H1 (cell line): ENCODE data around the gene GAPDH. TPM values are rescaled to one million over a fixed set of nuclear protein-coding genes. Genes with fewer than 3 reads are reported as not detected.

ENCODE experiments used
- CTCF ChIA-PET: fragments of 300-600 bp; sonication (Branson Sonifier 250); formaldehyde crosslinking; loops from one replicate; lab custom pipeline; 2021; ENCODE audit not compliant: partially characterized antibody; lab: Charles Lee
- POLR2A ChIA-PET: fragments of 300-600 bp; sonication (Branson Sonifier 250); formaldehyde crosslinking; loops from one replicate; lab custom pipeline; 2021; ENCODE audit warnings: inconsistent platforms; ENCODE audit not compliant: partially characterized antibody; lab: Charles Lee
- DNase-seq, 2 experiments: peaks; one replicate each; pipeline versions ENCODE4 v3.0.0 to v3.0.0-alpha.2; 2010 to 2022; ENCODE audit warnings: low spot score in 2 of 2, low read depth in 1 of 2, mixed read lengths in 1 of 2
- FAIRE-seq: peaks from 2 replicates; lab custom pipeline; 2011; peaks lifted over from hg19 to GRCh38; lab: Jason Lieb, UNC
- H2AFZ ChIP-seq: 2 replicates; pipeline ENCODE4 v1.8.1; 2012; ENCODE audit warnings: low read length, inconsistent platforms
- H2AK5ac ChIP-seq: 2 replicates; pipeline ENCODE4 v1.6.1; 2013; ENCODE audit warnings: low read depth, low read length
- H2BK120ac ChIP-seq: replicated peaks from 2 replicates; pipeline ENCODE3; 2013; ENCODE audit warnings: low read depth, low read length, inconsistent platforms
- H2BK12ac ChIP-seq: 2 replicates; pipeline ENCODE4 v1.6.1; 2013; ENCODE audit warnings: low read depth, low read length
- H2BK15ac ChIP-seq: 2 replicates; pipeline ENCODE4 v1.6.1; 2013; ENCODE audit warnings: low read length
- H2BK20ac ChIP-seq: 2 replicates; pipeline ENCODE4 v1.6.1; 2013; ENCODE audit warnings: low read length
- H2BK5ac ChIP-seq: 2 replicates; pipeline ENCODE4 v1.6.1; 2013; ENCODE audit warnings: low read depth, low read length
- H3K14ac ChIP-seq: 2 replicates; pipeline ENCODE4 v1.6.1; 2013; ENCODE audit warnings: inconsistent platforms; ENCODE audit not compliant: insufficient read length
- H3K18ac ChIP-seq: 2 replicates; pipeline ENCODE4 v1.6.1; 2013; ENCODE audit warnings: low read length; ENCODE audit errors: extremely low read depth
- H3K23ac ChIP-seq: 2 replicates; pipeline ENCODE4 v1.6.1; 2013; ENCODE audit warnings: inconsistent platforms; ENCODE audit not compliant: insufficient read length
- H3K23me2 ChIP-seq: 2 replicates; pipeline ENCODE4 v1.6.1; 2013; ENCODE audit warnings: low read depth, low read length
- H3K27ac ChIP-seq: 2 replicates; pipeline ENCODE4 v1.6.1; 2011; ENCODE audit warnings: low read depth, low read length, inconsistent platforms
- H3K27me3 ChIP-seq, 4 experiments: replicated peaks in 1 of 4; 1 replicate in 1 of 4; 2 replicates in 3 of 4; pipeline versions ENCODE4 v1.6.1 to v1.8.1; 2011 to 2013; ENCODE audit warnings: low read length in 3 of 4, mild to moderate bottlenecking in 3 of 4, inconsistent platforms in 2 of 4, mixed read lengths in 2 of 4, moderate library complexity in 1 of 4; ENCODE audit not compliant: control insufficient read depth in 3 of 4, insufficient read depth in 3 of 4; ENCODE audit errors: extremely low read depth in 1 of 4
- H3K36me3 ChIP-seq, 4 experiments: 2 replicates each; pipeline versions ENCODE4 v1.6.1 to v1.8.1; 2011 to 2013; ENCODE audit warnings: mild to moderate bottlenecking in 4 of 4, low read length in 3 of 4, moderate library complexity in 2 of 4, control low read depth in 1 of 4, inconsistent platforms in 1 of 4; ENCODE audit not compliant: insufficient read depth in 4 of 4, control insufficient read depth in 2 of 4
- H3K4ac ChIP-seq: replicated peaks from 2 replicates; pipeline ENCODE3; 2013; ENCODE audit warnings: low read length, low read depth, mixed read lengths, inconsistent platforms; ENCODE audit not compliant: insufficient read length
- H3K4me1 ChIP-seq, 4 experiments: replicated peaks in 1 of 4; 1 replicate in 1 of 4; 2 replicates in 3 of 4; pipeline versions ENCODE4 v1.6.1 to v1.8.1; 2011 to 2013; ENCODE audit warnings: low read length in 3 of 4, inconsistent platforms in 2 of 4, mixed read lengths in 1 of 4; ENCODE audit not compliant: insufficient read depth in 4 of 4, control insufficient read depth in 3 of 4
- H3K4me2 ChIP-seq, 2 experiments: 2 replicates each; pipeline versions ENCODE4 v1.6.1 to v1.8.1; 2011 to 2013; ENCODE audit warnings: low read depth in 2 of 2, low read length in 2 of 2, control low read depth in 1 of 2, inconsistent platforms in 1 of 2, mild to moderate bottlenecking in 1 of 2; ENCODE audit not compliant: insufficient read depth in 1 of 2
- H3K4me3 ChIP-seq, 4 experiments: fragments of 200-600, 300-600 bp in 1 of 4; sonication (generic), shearing (Covaris generic), sonication (Bioruptor Twin) in 1 of 4; 2 replicates each; pipeline versions ENCODE4 v1.5.1 to v1.8.1; 2011 to 2016; ENCODE audit warnings: low read length in 4 of 4, low read depth in 3 of 4, control low read depth in 2 of 4, inconsistent platforms in 2 of 4, mild to moderate bottlenecking in 2 of 4, mixed read lengths in 1 of 4, moderate library complexity in 1 of 4; ENCODE audit not compliant: insufficient read depth in 2 of 4; ENCODE audit errors: extremely low read depth in 1 of 4
- H3K56ac ChIP-seq: replicated peaks from 2 replicates; pipeline ENCODE3; 2013; ENCODE audit warnings: low read depth, mild to moderate bottlenecking, mixed read lengths, low read length, inconsistent platforms; ENCODE audit not compliant: insufficient read length
- H3K79me1 ChIP-seq: 2 replicates; pipeline ENCODE4 v1.6.1; 2013; ENCODE audit warnings: low read depth, low read length, control low read depth
- H3K79me2 ChIP-seq, 2 experiments: 2 replicates each; pipeline versions ENCODE4 v1.6.1 to v1.8.1; 2012 to 2013; ENCODE audit warnings: low read length in 2 of 2, mild to moderate bottlenecking in 2 of 2, inconsistent platforms in 1 of 2; ENCODE audit not compliant: insufficient read depth in 2 of 2, control insufficient read depth in 1 of 2
- H3K9ac ChIP-seq, 4 experiments: replicated peaks in 1 of 4; 1 replicate in 1 of 4; 2 replicates in 3 of 4; pipeline versions ENCODE4 v1.6.1 to v1.8.1; 2011 to 2013; ENCODE audit warnings: low read depth in 3 of 4, low read length in 3 of 4, control low read depth in 2 of 4, mild to moderate bottlenecking in 2 of 4, moderate library complexity in 2 of 4, inconsistent platforms in 1 of 4; ENCODE audit errors: extremely low read depth in 1 of 4
- H3K9me3 ChIP-seq, 2 experiments: 2 replicates each; pipeline versions ENCODE4 v1.6.1 to v1.8.1; 2012 to 2013; ENCODE audit warnings: mild to moderate bottlenecking in 2 of 2, moderate library complexity in 2 of 2, control low read depth in 1 of 2, inconsistent platforms in 1 of 2, low read depth in 1 of 2, low read length in 1 of 2, mixed read lengths in 1 of 2; ENCODE audit not compliant: insufficient read depth in 2 of 2
- H4K20me1 ChIP-seq, 2 experiments: replicated peaks in 1 of 2; 2 replicates each; pipeline versions ENCODE3 to v1.8.1; 2011 to 2013; ENCODE audit warnings: inconsistent platforms in 2 of 2, low read length in 2 of 2, mild to moderate bottlenecking in 1 of 2; ENCODE audit not compliant: insufficient read depth in 2 of 2, control insufficient read depth in 1 of 2
- H4K5ac ChIP-seq: 2 replicates; pipeline ENCODE4 v1.6.1; 2013; ENCODE audit warnings: low read length, low read depth, mixed read lengths, inconsistent platforms; ENCODE audit not compliant: insufficient read length
- H4K8ac ChIP-seq: 2 replicates; pipeline ENCODE4 v1.8.0; 2013; ENCODE audit warnings: mild to moderate bottlenecking, moderate library complexity, low read length, inconsistent platforms; ENCODE audit not compliant: insufficient read depth; ENCODE audit errors: extremely low read depth
- H4K91ac ChIP-seq: replicated peaks from 2 replicates; pipeline ENCODE3; 2013; ENCODE audit warnings: low read length, mixed read lengths, inconsistent platforms; ENCODE audit not compliant: insufficient read length
- BCL11A ChIP-seq, 2 experiments: IDR thresholded peaks; one replicate each; pipeline ENCODE4 v1.6.1; 2011; ENCODE audit warnings: low read depth in 2 of 2, low read length in 2 of 2, mild to moderate bottlenecking in 2 of 2
- EZH2 ChIP-seq: fragments of 200-600 bp; sonication (generic); IDR thresholded peaks from 2 replicates; pipeline ENCODE4 v1.7.1; 2012; ENCODE audit warnings: low read depth, mild to moderate bottlenecking, moderate library complexity, low read length, inconsistent platforms; ENCODE audit not compliant: severe bottlenecking
- GABPA ChIP-seq: IDR thresholded peaks from 2 replicates; pipeline ENCODE4 v1.6.1; 2011; ENCODE audit warnings: mild to moderate bottlenecking, low read length, moderate library complexity, borderline replicate concordance; ENCODE audit not compliant: insufficient read depth
- POU5F1 ChIP-seq: IDR thresholded peaks from 2 replicates; pipeline ENCODE4 v1.6.1; 2011; ENCODE audit warnings: low read depth, mild to moderate bottlenecking, low read length, moderate library complexity
- RXRA ChIP-seq: IDR thresholded peaks from 2 replicates; pipeline ENCODE4 v1.6.1; 2011; ENCODE audit warnings: low read depth, mild to moderate bottlenecking, low read length, moderate library complexity; ENCODE audit not compliant: insufficient read depth
- SIX5 ChIP-seq: IDR thresholded peaks from 2 replicates; pipeline ENCODE4 v1.6.1; 2011; ENCODE audit warnings: mild to moderate bottlenecking, low read depth, low read length
- SRF ChIP-seq: IDR thresholded peaks from 2 replicates; pipeline ENCODE4 v1.6.1; 2011; ENCODE audit warnings: mild to moderate bottlenecking, low read depth, low read length, moderate library complexity
- TAF1 ChIP-seq: IDR thresholded peaks from 2 replicates; pipeline ENCODE4 v1.6.1; 2011; ENCODE audit warnings: mild to moderate bottlenecking, low read depth, low read length
- TAF7 ChIP-seq: optimal IDR thresholded peaks from 2 replicates; pipeline ENCODE3; 2011; ENCODE audit warnings: low read depth, mild to moderate bottlenecking, inconsistent platforms, low read length, moderate library complexity, borderline replicate concordance
- TBP ChIP-seq: IDR thresholded peaks from 2 replicates; pipeline ENCODE4 v1.6.1; 2011; ENCODE audit warnings: low read depth, low read length, improper control_type of control experiment
- TCF12 ChIP-seq: IDR thresholded peaks from 2 replicates; pipeline ENCODE4 v1.6.1; 2011; ENCODE audit warnings: low read depth, mild to moderate bottlenecking, low read length
- USF2 ChIP-seq: IDR thresholded peaks from 2 replicates; pipeline ENCODE4 v1.6.1; 2011; ENCODE audit warnings: low read length, improper control_type of control experiment
- WGBS, 2 experiments: shearing (Covaris generic) in 1 of 2; methylation state at CpG; one replicate each; pipeline versions ENCODE4 v1.1.6 to v1.1.7; 2013 to 2015; ENCODE audit warnings: low lambda C conversion rate in 2 of 2, mixed read lengths in 2 of 2, inconsistent platforms in 1 of 2, low coverage in 1 of 2, missing lambda C conversion rate in 1 of 2; ENCODE audit not compliant: insufficient replicate concordance in 2 of 2, insufficient coverage in 1 of 2, insufficient read length in 1 of 2; ENCODE audit errors: extremely low coverage in 1 of 2, missing lambda C conversion rate in 1 of 2; 5-methylcytosine and 5-hydroxymethylcytosine counted together
- polyA plus RNA-seq, 7 experiments: library from polyadenylated mRNA; depleted of rRNA in 3 of 7; stranded (reverse) in 5 of 7; unstranded in 2 of 7; fragments of >200 nt in 5 of 7; fragments of 200-250 nt in 2 of 7; gene quantifications; 1 replicate in 5 of 7; 2 replicates in 1 of 7; 4 replicates in 1 of 7; pipeline versions ENCODE4 v1.2.1 to v1.2.3, GENCODE V29; 2011 to 2013; ENCODE audit warnings: missing spikeins in 2 of 7, mixed read lengths in 2 of 7
- total RNA-seq: library from RNA; stranded (reverse); fragmentation: NEBNext Ultra II Directional; extraction: Animal tissue kit (Norgen Biotek cat#: 25700); gene quantifications from 2 replicates; pipeline ENCODE4 v1.2.1, GENCODE V29; 2021

GAPDH gene
- total and polyA plus RNA-seq, 2 of the 8 experiments (the other 6 are each of a cell fraction or from before 2014, with no cell fraction given), result 5,175 to 15,878 TPM

- H2BK15ac ChIP-seq, result no peak overlapping the region
- H2BK5ac ChIP-seq, result no peak overlapping the region
- no peak overlapping the region for H4K5ac ChIP-seq
- DNase-seq (no peak), FAIRE-seq (no peak)
- no peaks in the 10 kb centered on the region for H3K4me1 ChIP-seq
- no peak overlapping the region for H3K27ac ChIP-seq
- ChIA-PET CTCF (no interaction called here), POLR2A (interaction anchor here (1.4 to 5.6 kb wide), 4 partner anchors 12 to 38 kb away, joined by 5 to 76 read pairs (median 6); partner anchors contain the start of gene GAPDH)
- H2AFZ ChIP-seq, result no peak overlapping the region
- WGBS, 2 experiments, result 84% methylated on average over 4 of the region's 4 CpGs; no CpG with 5 or more reads in 1 of the 2 experiments
- no peak overlapping the region for H4K8ac ChIP-seq
- no peaks in the 10 kb centered on the region; the same call in 1 of the 2 replicates for H3K79me1 ChIP-seq
- no peak overlapping the region for H3K9ac ChIP-seq
- no peak overlapping the region for H2AK5ac ChIP-seq
- H3K4ac ChIP-seq, result no peak overlapping the region
- no peak overlapping the region for H3K4me3 ChIP-seq
- no peak overlapping the region for H2BK120ac ChIP-seq
- peaks cover 2% of the 10 kb centered on the region; the same call in 1 of the 2 replicates for H3K23me2 ChIP-seq
- H2BK12ac ChIP-seq, result no peak overlapping the region
- H3K18ac ChIP-seq, result no peak overlapping the region
- peaks cover 0 to 7% of the 10 kb centered on the region in 2 experiments for H4K20me1 ChIP-seq
- H2BK20ac ChIP-seq, result no peak overlapping the region
- no peaks in the 10 kb centered on the region for H3K79me2 ChIP-seq
- no peak overlapping the region for H3K4me2 ChIP-seq
- no peak overlapping the region for H3K14ac ChIP-seq
- peaks cover 35 to 84% (median 63%) of the 10 kb centered on the region in 4 experiments for H3K36me3 ChIP-seq
- no peak overlapping the region for H4K91ac ChIP-seq
- no peaks in the 10 kb centered on the region for H3K9me3 ChIP-seq
- H3K56ac ChIP-seq, result no peak overlapping the region
- no peaks in the 10 kb centered on the region for H3K27me3 ChIP-seq
- H3K23ac ChIP-seq, result no peak overlapping the region
- TF ChIP-seq TAF1 (no peak), POU5F1 (no peak), TCF12 (no peak), TBP (no peak), USF2 (no peak), SIX5 (no peak), EZH2 (no peak), GABPA (no peak), SRF (no peak), RXRA (no peak), BCL11A (IDR thresholded peaks at IDR 0.05; ENCODE audit: low read depth in 2 of 2, low read length in 2 of 2) (no peak), TAF7 (no peak)
These were observed 40.4 kb downstream of the GAPDH start for GRCh38 chr12:6574576-6575295.
